ENCODE measurements around the gene NPAS3.
A peak's percentile ranks its signal among the peaks of the same experiment; 100 is the strongest.

NPAS3 gene

GRCh38 chr14:33756833-33757232 lies 818.2 kb downstream of the NPAS3 start:
- DNase-seq (ENCODE audit: low read depth in 2 of 2) = no peak

GRCh38 chr14:33758547-33758946 lies 819.9 kb downstream of the NPAS3 start:
- DNase-seq (ENCODE audit: low read depth in 2 of 2) = no peak

- no peak for DNase-seq (ENCODE audit: low read depth in 2 of 2)
These were observed 823.6 kb downstream of the NPAS3 start for GRCh38 chr14:33762161-33762851.

- DNase-seq (ENCODE audit: low read depth in 2 of 2) = no peak
These were observed 826.4 kb downstream of the NPAS3 start for GRCh38 chr14:33764876-33765650.

GRCh38 chr14:33767586-33768457 lies 829.1 kb downstream of the NPAS3 start:
- DNase-seq (ENCODE audit: low read depth in 2 of 2) = peak in 1 of 2 experiments; percentile 23

- peak; percentile 26 to 31 for DNase-seq (ENCODE audit: low read depth in 2 of 2)
These were observed 829.8 kb downstream of the NPAS3 start for GRCh38 chr14:33768458-33768830.

- DNase-seq (ENCODE audit: low read depth in 2 of 2) = no peak
These were observed 834.7 kb downstream of the NPAS3 start for GRCh38 chr14:33773205-33774030.

- no peak for DNase-seq (ENCODE audit: low read depth in 2 of 2)
These were observed 835.5 kb downstream of the NPAS3 start for GRCh38 chr14:33774161-33774560.

- DNase-seq (ENCODE audit: low read depth in 2 of 2) = no peak
These were observed 836.2 kb downstream of the NPAS3 start for GRCh38 chr14:33774723-33775470.

- no peak for DNase-seq (ENCODE audit: low read depth in 2 of 2)
These were observed 838.2 kb downstream of the NPAS3 start for GRCh38 chr14:33776871-33777270.

GRCh38 chr14:33777681-33778080 lies 839.0 kb downstream of the NPAS3 start:
- DNase-seq (ENCODE audit: low read depth in 2 of 2) = no peak

- DNase-seq (ENCODE audit: low read depth in 2 of 2) = no peak
These were observed 841.4 kb downstream of the NPAS3 start for GRCh38 chr14:33780035-33780434.

GRCh38 chr14:33781236-33781635 lies 842.6 kb downstream of the NPAS3 start:
- DNase-seq (ENCODE audit: low read depth in 2 of 2) = no peak

GRCh38 chr14:33782923-33783322 lies 844.2 kb downstream of the NPAS3 start:
- no peak for DNase-seq (ENCODE audit: low read depth in 2 of 2)

- no peak for DNase-seq (ENCODE audit: low read depth in 2 of 2)
These were observed 847.6 kb downstream of the NPAS3 start for GRCh38 chr14:33786091-33786825.

- no peak for DNase-seq (ENCODE audit: low read depth in 2 of 2)
These were observed 849.5 kb downstream of the NPAS3 start for GRCh38 chr14:33788161-33788560.

- DNase-seq (ENCODE audit: low read depth in 2 of 2) = no peak
These were observed 852.3 kb downstream of the NPAS3 start for GRCh38 chr14:33790996-33791395.

GRCh38 chr14:33792009-33792719 lies 853.5 kb downstream of the NPAS3 start:
- DNase-seq (ENCODE audit: low read depth in 2 of 2) = no peak

- peak; percentile 57 to 61 for DNase-seq (ENCODE audit: low read depth in 2 of 2)
These were observed 854.2 kb downstream of the NPAS3 start for GRCh38 chr14:33792720-33793368.

Measured in fibroblast of skin of left biceps (primary cell).